ENCODE data around the gene HNMT. TPM values are rescaled to one million over a fixed set of nuclear protein-coding genes. Genes with fewer than 3 reads are reported as not detected.
"Not testable (repeated sequence)": the region's sequence is repeated elsewhere in the genome, so short reads cannot be mapped to it uniquely, and the experiment has no call there.

Gene HNMT
- total RNA-seq (ENCODE audit: insufficient read depth, low replicate concordance), result 72.7 TPM

- peak; percentile 81 for DNase-seq (ENCODE audit: low spot score)
Measured at GRCh38 chr2:137964066-137964858, at the start of gene HNMT. Gene HNMT (plus strand): TSS chr2:137964473. CDS start chr2:137964492, 19 bp downstream.

- no peak for DNase-seq (ENCODE audit: low spot score)
Measured at GRCh38 chr2:137921105-137921880, 43.0 kb upstream of the HNMT start.

GRCh38 chr2:137922171-137922570, 42.1 kb upstream of the HNMT start:
- DNase-seq (ENCODE audit: low spot score), result not testable (repeated sequence)

GRCh38 chr2:137924019-137924418, 40.3 kb upstream of the HNMT start:
- no peak for DNase-seq (ENCODE audit: low spot score)

GRCh38 chr2:137925599-137925998, 38.7 kb upstream of the HNMT start:
- DNase-seq (ENCODE audit: low spot score), result no peak

- no peak for DNase-seq (ENCODE audit: low spot score)
Measured at GRCh38 chr2:137927846-137928245, 36.4 kb upstream of the HNMT start.

GRCh38 chr2:137928547-137929518, 35.4 kb upstream of the HNMT start:
- DNase-seq (ENCODE audit: low spot score), result peak; percentile 92

- no peak for DNase-seq (ENCODE audit: low spot score)
Measured at GRCh38 chr2:137929519-137929916, 34.8 kb upstream of the HNMT start.

GRCh38 chr2:137930146-137930545, 34.1 kb upstream of the HNMT start:
- DNase-seq (ENCODE audit: low spot score), result no peak

GRCh38 chr2:137935591-137935990, 28.7 kb upstream of the HNMT start:
- DNase-seq (ENCODE audit: low spot score), result no peak

- no peak for DNase-seq (ENCODE audit: low spot score)
Measured at GRCh38 chr2:137937246-137937645, 27.0 kb upstream of the HNMT start.

- no peak for DNase-seq (ENCODE audit: low spot score)
Measured at GRCh38 chr2:137937778-137938177, 26.5 kb upstream of the HNMT start.

GRCh38 chr2:137938204-137938603, 26.1 kb upstream of the HNMT start:
- DNase-seq (ENCODE audit: low spot score), result no peak

- DNase-seq (ENCODE audit: low spot score), result no peak
Measured at GRCh38 chr2:137939026-137939425, 25.2 kb upstream of the HNMT start.

- DNase-seq (ENCODE audit: low spot score), result no peak
Measured at GRCh38 chr2:137940154-137940553, 24.1 kb upstream of the HNMT start.

- peak; percentile 27 for DNase-seq (ENCODE audit: low spot score)
Measured at GRCh38 chr2:137942037-137942832, 22.0 kb upstream of the HNMT start.

GRCh38 chr2:137942833-137943677, 21.2 kb upstream of the HNMT start:
- no peak for DNase-seq (ENCODE audit: low spot score)

GRCh38 chr2:137943678-137944347, 20.5 kb upstream of the HNMT start:
- no peak for DNase-seq (ENCODE audit: low spot score)

GRCh38 chr2:137944714-137945113, 19.6 kb upstream of the HNMT start:
- DNase-seq (ENCODE audit: low spot score), result no peak

Measured in umbilical cord (tissue), 2 donors.